PFSK-1 (cell line): ENCODE measurements around the gene CAMKMT.

ENCODE experiments used
- FOXP2 ChIP-seq: optimal IDR thresholded peaks from 2 replicates; pipeline ENCODE3; 2011; ENCODE audit warnings: borderline replicate concordance, control low read depth, inconsistent platforms; ENCODE audit not compliant: insufficient read depth; ENCODE audit errors: extremely low read length, extremely low read depth
- POLR2AphosphoS5 ChIP-seq: IDR thresholded peaks from 2 replicates; pipeline ENCODE4 v1.6.1; 2012; ENCODE audit warnings: low read depth, mild to moderate bottlenecking, control low read depth, low read length, moderate library complexity
- REST ChIP-seq, 2 experiments: IDR thresholded peaks; 2 replicates each; pipeline versions ENCODE4 v1.6.1 to v1.8.0; 2011 to 2012; ENCODE audit warnings: low read depth in 2 of 2, low read length in 2 of 2, control low read depth in 1 of 2, inconsistent platforms in 1 of 2, mild to moderate bottlenecking in 1 of 2, moderate library complexity in 1 of 2; ENCODE audit not compliant: insufficient read depth in 1 of 2
- SIN3A ChIP-seq: IDR thresholded peaks from 2 replicates; pipeline ENCODE4 v1.6.1; 2012; ENCODE audit warnings: mild to moderate bottlenecking, low read length, moderate library complexity, borderline replicate concordance; ENCODE audit not compliant: insufficient read depth
- TAF1 ChIP-seq: IDR thresholded peaks from 2 replicates; pipeline ENCODE4 v1.6.1; 2012; ENCODE audit warnings: low read length, control low read depth, borderline replicate concordance; ENCODE audit not compliant: insufficient read depth

CAMKMT gene

GRCh38 chr2:44596537-44597320 lies 235.0 kb downstream of the CAMKMT start:
- TF ChIP-seq REST (IDR thresholded peaks at IDR 0.05; ENCODE audit: insufficient read depth in 1 of 2, low read depth in 2 of 2, low read length in 2 of 2) = no peak
- no peak for TF ChIP-seq TAF1
- no peak for TF ChIP-seq POLR2AphosphoS5
- TF ChIP-seq FOXP2 = no peak
- TF ChIP-seq SIN3A = no peak

DNA sequence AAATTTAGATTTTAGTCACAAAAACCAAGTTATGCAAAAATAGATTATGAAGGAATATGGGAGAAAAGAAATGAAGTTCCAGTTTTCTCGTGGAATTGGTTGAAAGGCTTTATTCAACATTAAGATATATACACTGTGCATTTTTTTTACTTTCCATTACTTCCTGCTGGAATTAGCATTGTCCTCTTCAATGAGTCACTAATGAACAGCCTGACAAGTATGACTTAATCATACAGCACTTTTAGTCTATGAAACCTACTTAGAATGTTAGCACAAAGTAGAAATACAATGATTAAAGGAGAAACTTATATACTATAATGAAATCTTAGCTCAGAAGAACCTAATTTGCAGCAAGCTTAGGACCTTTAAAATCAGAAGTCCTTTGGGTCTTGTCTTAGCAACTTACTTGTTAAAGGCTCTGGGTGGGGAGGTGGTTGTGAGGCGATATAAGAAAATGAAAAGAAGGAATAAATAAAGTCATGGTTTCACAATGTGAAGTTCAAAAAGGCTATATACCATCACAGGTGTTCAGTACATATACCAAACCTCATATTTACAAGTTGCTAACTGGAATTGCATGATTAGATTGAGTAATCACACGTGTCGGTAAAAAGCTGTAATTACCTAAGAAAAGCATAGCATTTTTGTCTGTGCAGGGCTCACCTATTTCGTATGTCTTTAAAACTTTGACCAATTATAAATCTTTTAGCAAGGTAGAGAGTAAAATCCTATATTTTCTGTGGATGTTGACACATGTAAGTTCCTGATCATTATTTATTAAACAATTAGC lies 236.8 kb downstream of the CAMKMT start:
- TF ChIP-seq FOXP2 = no peak
- TF ChIP-seq REST (IDR thresholded peaks at IDR 0.05; ENCODE audit: insufficient read depth in 1 of 2, low read depth in 2 of 2, low read length in 2 of 2) = no peak
- no peak for TF ChIP-seq SIN3A
- no peak for TF ChIP-seq TAF1
- no peak for TF ChIP-seq POLR2AphosphoS5

GRCh38 chr2:44599130-44599529 lies 237.4 kb downstream of the CAMKMT start:
- TF ChIP-seq TAF1 (no peak), FOXP2 (no peak), REST (IDR thresholded peaks at IDR 0.05; ENCODE audit: insufficient read depth in 1 of 2, low read depth in 2 of 2, low read length in 2 of 2) (no peak), SIN3A (no peak), POLR2AphosphoS5 (no peak)

DNA sequence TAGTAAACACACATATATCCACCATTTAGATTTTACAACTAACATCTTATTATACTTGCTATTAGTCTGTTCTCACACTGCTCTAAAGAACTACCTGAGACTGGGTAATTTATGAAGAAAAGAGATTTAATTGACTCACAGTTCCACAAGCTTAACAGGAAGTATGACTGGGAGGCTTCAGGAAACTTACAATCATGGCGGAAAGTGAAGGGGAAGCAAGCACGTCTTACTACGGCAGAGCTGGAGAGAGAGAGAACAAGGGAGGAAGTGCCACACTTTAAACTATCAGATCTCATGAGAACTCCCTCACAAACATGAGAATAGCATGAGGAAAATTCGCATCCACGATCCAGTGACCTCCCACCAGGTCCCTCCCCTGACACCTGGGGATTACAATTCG lies 240.7 kb downstream of the CAMKMT start:
- TF ChIP-seq TAF1 (no peak), POLR2AphosphoS5 (no peak), SIN3A (no peak), FOXP2 (no peak), REST (IDR thresholded peaks at IDR 0.05; ENCODE audit: insufficient read depth in 1 of 2, low read depth in 2 of 2, low read length in 2 of 2) (no peak)
